AG09309 (cell line): ENCODE measurements around the gene ABHD17C.

Experiments
- DNase-seq: peaks from one replicate; pipeline ENCODE4 v3.0.0-alpha.2; 2010; ENCODE audit warnings: low read depth
- H3K4me3 ChIP-seq: 2 replicates; pipeline ENCODE4 v1.5.1; 2011; ENCODE audit warnings: mild to moderate bottlenecking, low read depth, low read length, moderate library complexity; ENCODE audit not compliant: control insufficient read depth
- CTCF ChIP-seq: IDR thresholded peaks from 2 replicates; pipeline ENCODE4 v1.5.1; 2011; ENCODE audit warnings: mild to moderate bottlenecking, low read depth, low read length, inconsistent platforms; ENCODE audit not compliant: insufficient read depth, control insufficient read depth; ENCODE audit errors: missing control alignments

The ABHD17C gene

GRCh38 chr15:80709542-80709941 lies 14.4 kb downstream of the ABHD17C start:
- DNase-seq, result no peak
- no peak overlapping the region for H3K4me3 ChIP-seq
- no peak for TF ChIP-seq CTCF

- no peak for DNase-seq
- no peak overlapping the region for H3K4me3 ChIP-seq
- TF ChIP-seq CTCF, result no peak
Observed at GRCh38 chr15:80710635-80711554, 15.8 kb downstream of the ABHD17C start.

- H3K4me3 ChIP-seq, result no peak overlapping the region
- TF ChIP-seq CTCF, result no peak
- no peak for DNase-seq
Observed at GRCh38 chr15:80711886-80712285, 16.8 kb downstream of the ABHD17C start.

- no peak for DNase-seq
- no peak overlapping the region for H3K4me3 ChIP-seq
- TF ChIP-seq CTCF, result no peak
Observed at GRCh38 chr15:80712956-80713355, 17.8 kb downstream of the ABHD17C start.

- no peak for TF ChIP-seq CTCF
- H3K4me3 ChIP-seq, result no peak overlapping the region
- no peak for DNase-seq
Observed at GRCh38 chr15:80721476-80721875, 26.4 kb downstream of the ABHD17C start.

- no peak for TF ChIP-seq CTCF
- no peak for DNase-seq
- no peak overlapping the region for H3K4me3 ChIP-seq
Observed at GRCh38 chr15:80722811-80723210, 27.7 kb downstream of the ABHD17C start.

GRCh38 chr15:80727196-80727595 lies 32.1 kb downstream of the ABHD17C start:
- TF ChIP-seq CTCF, result no peak
- DNase-seq, result no peak
- H3K4me3 ChIP-seq, result no peak overlapping the region
